Kidney epithelial cell (primary cell): Measurements from ENCODE around the gene IQSEC1. TPM values are rescaled to one million over a fixed set of nuclear protein-coding genes. Genes with fewer than 3 reads are reported as not detected.

Experiments used
- DNase-seq: peaks from one replicate; pipeline ENCODE4 v3.0.0-alpha.2; 2010; ENCODE audit warnings: low read depth
- H3K27me3 ChIP-seq: 2 replicates; pipeline ENCODE4 v1.6.0; 2011; ENCODE audit warnings: low read length; ENCODE audit not compliant: control insufficient read depth, insufficient read depth
- H3K36me3 ChIP-seq: 2 replicates; pipeline ENCODE4 v1.5.1; 2011; ENCODE audit warnings: low read length; ENCODE audit not compliant: control insufficient read depth, insufficient read depth
- H3K4me3 ChIP-seq: 2 replicates; pipeline ENCODE4 v1.5.1; 2011; ENCODE audit warnings: low read depth, mild to moderate bottlenecking, control low read depth, low read length
- CTCF ChIP-seq: IDR thresholded peaks from 2 replicates; pipeline ENCODE4 v1.5.1; 2011; ENCODE audit warnings: mild to moderate bottlenecking, moderate library complexity, low read length, control low read depth, inconsistent platforms; ENCODE audit not compliant: insufficient read depth, poor library complexity, severe bottlenecking
- total RNA-seq: library from RNA; depleted of rRNA; stranded (reverse); fragments of >200 nt; gene quantifications from 2 replicates; pipeline ENCODE4 v1.2.3, GENCODE V29; 2015

Gene IQSEC1
- total RNA-seq, 1 donor from 2014 or later = 14.9 TPM

- no peak overlapping the region for H3K4me3 ChIP-seq
- H3K36me3 ChIP-seq = peaks cover 1% of the 10 kb centered on the region
- no peak for TF ChIP-seq CTCF
- no peak for DNase-seq
- H3K27me3 ChIP-seq = no peaks in the 10 kb centered on the region
Observed at GRCh38 chr3:12907296-12907695, 165.9 kb downstream of the IQSEC1 start.

- TF ChIP-seq CTCF = no peak
- Histone ChIP-seq H3K4me3 (no peak overlapping the region), H3K36me3 (peaks cover 1% of the 10 kb centered on the region), H3K27me3 (no peaks in the 10 kb centered on the region)
- no peak for DNase-seq
Observed at GRCh38 chr3:12906916-12907290, 166.3 kb downstream of the IQSEC1 start.

- DNase-seq = no peak
- H3K36me3 ChIP-seq = peaks cover 1% of the 10 kb centered on the region
Observed at GRCh38 chr3:12906141-12906915, 166.9 kb downstream of the IQSEC1 start.

GRCh38 chr3:12905316-12906071, 167.7 kb downstream of the IQSEC1 start:
- H3K36me3 ChIP-seq = no peaks in the 10 kb centered on the region
- TF ChIP-seq CTCF = no peak
- H3K27me3 ChIP-seq = no peaks in the 10 kb centered on the region
- no peak overlapping the region for H3K4me3 ChIP-seq
- DNase-seq = no peak

More at GRCh38 chr3:12906141-12906915, 166.9 kb downstream of the IQSEC1 start:
- no peak for TF ChIP-seq CTCF
- H3K27me3 ChIP-seq = no peaks in the 10 kb centered on the region
- H3K4me3 ChIP-seq = no peak overlapping the region

GRCh38 chr3:12904951-12905315, 168.3 kb downstream of the IQSEC1 start:
- Histone ChIP-seq H3K27me3 (no peaks in the 10 kb centered on the region), H3K36me3 (no peaks in the 10 kb centered on the region), H3K4me3 (no peak overlapping the region)
- no peak for DNase-seq
- TF ChIP-seq CTCF = no peak
